ENCODE results near the gene TRIM7.
"Not testable (repeated sequence)": the region's sequence is repeated elsewhere in the genome, so short reads cannot be mapped to it uniquely, and the experiment has no call there.

The TRIM7 gene

DNA sequence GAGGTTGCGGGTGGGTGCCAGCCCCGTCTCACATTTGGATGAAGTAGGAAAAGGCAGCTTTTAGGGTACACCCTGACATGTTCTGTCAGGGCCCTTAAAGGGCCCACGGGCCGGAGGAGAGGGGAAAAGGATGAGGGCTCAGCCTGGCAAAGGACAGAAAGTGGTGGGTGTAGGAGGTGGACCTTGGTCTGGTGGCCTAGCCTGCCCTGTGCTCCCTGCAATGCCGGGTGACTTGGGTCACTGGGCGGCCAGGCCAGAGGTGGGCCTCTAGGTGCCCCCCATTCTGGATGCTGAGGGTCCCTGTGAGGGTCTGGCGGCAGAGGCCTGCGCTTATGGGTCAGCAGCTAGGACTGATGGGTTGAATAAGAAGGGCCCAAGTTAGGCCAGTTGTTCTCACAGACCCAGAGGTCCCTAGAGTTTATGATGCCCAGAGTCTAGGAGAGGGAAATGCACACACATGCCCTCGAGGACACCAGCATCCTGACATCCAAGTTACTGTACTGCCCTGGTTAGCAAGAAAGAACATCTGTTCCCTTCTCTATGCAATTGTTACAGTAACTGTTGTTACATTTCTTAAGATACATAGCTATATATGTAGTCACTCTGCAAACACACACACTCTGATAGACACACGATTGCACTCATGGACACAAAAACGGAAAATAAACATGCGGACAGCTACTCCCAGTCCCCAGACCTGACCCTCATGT is 12.5 kb downstream of the TRIM7 start:
- DNase-seq (ENCODE audit: low spot score): no peak

GRCh38 chr5:181191526-181192336 is 13.3 kb downstream of the TRIM7 start:
- DNase-seq (ENCODE audit: low spot score): peak; percentile 97

DNA sequence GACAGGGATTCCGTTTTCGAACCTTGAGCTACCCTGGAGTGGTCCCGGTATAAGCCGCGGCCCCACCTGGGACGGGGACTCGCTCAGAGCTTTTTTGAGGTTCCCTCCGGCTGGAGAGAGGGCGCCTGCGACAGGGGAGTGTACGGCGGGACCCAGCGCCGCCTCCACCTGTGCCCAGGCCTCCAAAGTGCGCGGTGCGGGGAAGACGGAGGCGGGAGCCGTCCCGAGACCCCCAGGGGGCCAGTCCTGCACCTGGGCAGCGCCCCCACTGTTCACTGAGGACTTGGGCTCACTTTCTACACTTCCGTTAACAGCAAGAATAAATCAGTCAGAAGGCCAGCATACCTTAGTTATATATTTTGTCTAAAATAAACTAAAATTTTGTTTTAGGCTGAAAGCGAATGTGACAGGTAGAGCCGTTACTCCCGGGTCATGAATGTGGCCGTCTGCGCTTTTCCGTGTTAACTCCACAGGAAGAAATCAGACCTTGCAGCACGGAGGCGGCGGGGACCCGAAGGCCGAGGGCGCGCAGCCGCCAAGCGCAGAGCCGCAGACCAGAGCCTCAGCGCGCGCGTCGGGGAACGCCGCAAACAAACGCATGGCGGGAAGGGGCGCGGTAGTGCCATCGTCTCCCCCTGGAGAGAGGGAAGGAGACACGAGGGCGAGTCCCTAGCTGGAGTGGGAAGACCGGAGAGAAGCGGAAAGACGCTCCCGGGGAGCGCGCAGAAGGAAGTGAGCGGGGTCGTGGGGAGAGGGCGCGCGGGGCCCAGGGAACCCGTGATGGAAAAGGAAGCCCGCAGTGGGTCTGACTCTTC is 14.1 kb downstream of the TRIM7 start:
- no peak for DNase-seq (ENCODE audit: low spot score)

GRCh38 chr5:181189962-181190710 is 14.9 kb downstream of the TRIM7 start:
- DNase-seq (ENCODE audit: low spot score): no peak

GRCh38 chr5:181189363-181189961 is 15.5 kb downstream of the TRIM7 start:
- DNase-seq (ENCODE audit: low spot score): peak; percentile 64

GRCh38 chr5:181188700-181189362 is 16.2 kb downstream of the TRIM7 start:
- DNase-seq (ENCODE audit: low spot score): peak; percentile 84

DNA sequence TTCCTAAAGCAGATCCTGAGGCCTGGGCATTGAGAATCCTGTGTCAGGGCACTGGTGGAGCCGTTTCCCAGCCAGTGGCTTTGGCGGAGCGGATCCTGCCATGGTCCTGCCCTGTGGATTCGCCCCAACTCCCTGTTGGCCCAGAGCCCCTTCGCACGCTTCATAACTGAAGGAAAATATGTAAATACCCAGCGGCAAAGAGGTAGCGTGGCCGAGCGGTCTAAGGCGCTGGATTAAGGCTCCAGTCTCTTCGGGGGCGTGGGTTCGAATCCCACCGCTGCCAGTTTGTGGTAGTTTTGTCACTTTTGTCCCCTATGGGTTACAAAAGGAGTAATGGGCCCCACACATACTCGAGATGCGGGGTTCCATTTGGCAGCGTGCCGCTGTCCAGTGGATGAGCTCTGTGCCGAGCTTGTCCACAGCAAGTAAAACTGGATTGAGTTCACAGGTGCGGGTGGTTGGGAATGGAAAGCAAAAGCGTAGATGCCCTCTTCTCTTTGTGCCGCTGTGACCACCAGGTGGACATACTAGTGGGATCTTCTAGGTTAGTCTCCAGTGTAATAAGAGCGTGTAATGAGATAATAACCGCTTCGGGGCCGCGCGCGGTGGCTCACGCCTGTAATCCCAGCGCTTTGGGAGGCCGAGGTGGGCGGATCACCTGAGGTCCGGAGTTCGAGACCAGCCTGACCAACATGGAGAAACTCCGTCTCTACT is 17.3 kb downstream of the TRIM7 start:
- DNase-seq (ENCODE audit: low spot score): peak; percentile 39

DNA sequence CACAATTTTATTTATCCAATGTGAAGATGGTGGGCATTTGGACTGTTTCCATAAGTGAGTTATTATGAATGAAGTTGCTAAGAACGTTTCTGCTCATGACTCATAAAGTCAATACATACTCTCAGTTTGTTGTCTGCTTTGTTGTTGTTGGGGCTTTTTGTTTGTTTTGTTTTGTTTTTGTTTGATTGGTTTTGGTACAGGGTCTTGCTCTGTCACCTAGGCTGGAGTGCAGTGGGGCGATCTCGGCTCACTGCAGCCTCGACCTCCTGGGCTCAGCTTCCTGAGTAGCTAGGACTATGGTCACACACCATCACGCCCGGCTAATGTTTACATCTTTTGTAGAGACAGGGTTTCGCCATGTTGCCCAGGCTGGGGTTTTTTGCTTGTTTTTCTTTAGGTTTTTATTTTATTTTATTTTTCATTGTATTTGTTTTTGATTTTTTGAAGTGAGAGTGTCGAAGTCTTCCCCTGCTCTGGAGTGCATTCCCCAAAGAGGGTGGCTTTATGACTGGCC is 18.0 kb downstream of the TRIM7 start:
- no peak for DNase-seq (ENCODE audit: low spot score)

- DNase-seq (ENCODE audit: low spot score): no peak
Observed at GRCh38 chr5:181186022-181186421, 19.0 kb downstream of the TRIM7 start.

DNA sequence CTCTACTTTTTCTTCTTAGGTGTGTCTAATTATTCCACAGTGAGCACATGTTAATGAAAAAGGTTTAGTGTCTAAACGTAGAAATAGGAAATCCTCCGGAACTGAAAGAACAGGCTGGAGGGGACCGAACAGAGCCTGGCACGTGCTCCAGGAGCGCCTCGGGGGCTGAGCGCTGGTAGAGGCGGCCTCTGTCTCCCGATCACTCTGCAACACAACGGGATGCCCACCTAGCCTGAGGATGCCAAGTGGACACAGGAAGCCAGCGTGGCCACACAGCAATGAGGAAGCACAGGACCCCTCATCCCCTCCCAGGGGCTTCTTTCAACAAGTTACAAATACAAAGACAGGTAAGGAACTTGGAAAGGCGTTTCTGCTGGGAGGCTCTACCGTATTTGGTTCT is 19.4 kb downstream of the TRIM7 start:
- DNase-seq (ENCODE audit: low spot score): no peak

- no peak for DNase-seq (ENCODE audit: low spot score)
Observed at GRCh38 chr5:181184845-181185216, 20.2 kb downstream of the TRIM7 start.

DNA sequence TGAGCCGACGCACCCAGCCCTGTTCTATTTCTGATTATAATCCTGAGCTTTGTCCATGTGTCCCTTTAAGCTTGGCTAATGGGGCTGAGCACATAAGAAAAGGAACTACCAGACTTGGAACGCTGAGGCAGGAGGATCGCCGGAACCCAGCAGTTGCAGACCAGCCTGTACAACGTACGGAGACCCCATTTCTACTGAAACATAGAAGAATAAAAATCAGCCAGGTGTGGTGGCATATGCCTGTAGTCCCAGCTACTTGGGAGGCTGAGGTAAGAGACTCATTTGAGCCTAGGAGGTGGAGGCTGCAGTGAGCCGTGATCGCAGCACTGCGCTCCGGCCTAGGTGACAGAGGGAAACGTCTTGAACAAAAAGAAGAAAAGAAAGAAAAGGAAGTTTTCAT is 22.3 kb downstream of the TRIM7 start:
- no peak for DNase-seq (ENCODE audit: low spot score)

DNA sequence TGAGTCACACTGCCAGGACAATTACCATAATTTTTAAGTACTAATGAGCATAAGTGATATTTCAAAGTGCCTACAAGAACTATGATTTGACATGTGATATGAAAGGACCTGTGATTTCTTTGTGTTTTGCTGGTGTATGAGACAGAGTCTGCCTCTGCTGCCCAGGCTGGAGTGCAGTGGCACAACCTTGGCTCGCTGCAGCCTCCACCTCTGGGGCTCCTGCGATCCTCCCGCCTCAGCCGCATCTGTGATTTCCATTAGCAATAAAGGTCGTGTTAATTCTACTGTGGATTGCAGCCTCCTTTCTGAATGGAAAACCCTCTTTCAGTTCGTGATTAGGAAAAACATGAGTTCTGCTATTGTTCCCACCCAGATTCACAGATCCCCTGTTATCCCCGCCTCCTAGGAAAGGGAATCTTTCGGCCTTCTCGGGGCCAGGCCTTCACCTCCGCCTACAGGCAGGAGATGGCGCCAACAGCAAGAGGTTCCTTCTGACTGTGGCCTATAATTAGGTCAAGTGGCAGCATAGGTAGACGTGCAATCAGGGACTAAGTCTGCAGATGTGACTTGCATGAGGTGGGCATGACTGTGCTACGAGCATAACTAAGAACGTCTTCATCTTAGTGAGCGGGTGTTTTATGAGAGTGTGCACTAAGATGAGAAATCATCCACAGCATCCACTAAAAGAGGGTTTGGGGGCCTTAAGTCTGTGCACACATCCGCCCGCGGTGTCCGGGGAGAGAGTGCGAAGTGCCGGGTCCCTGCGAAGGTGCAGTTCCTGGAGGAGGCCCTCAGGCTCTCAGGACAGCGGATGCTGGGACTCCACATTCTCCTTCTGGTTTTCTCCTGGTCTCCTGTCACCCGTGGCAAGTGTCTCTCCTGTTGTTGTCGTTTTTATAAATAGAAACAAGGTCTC is 23.1 kb downstream of the TRIM7 start:
- DNase-seq (ENCODE audit: low spot score): peak; percentile 75

DNA sequence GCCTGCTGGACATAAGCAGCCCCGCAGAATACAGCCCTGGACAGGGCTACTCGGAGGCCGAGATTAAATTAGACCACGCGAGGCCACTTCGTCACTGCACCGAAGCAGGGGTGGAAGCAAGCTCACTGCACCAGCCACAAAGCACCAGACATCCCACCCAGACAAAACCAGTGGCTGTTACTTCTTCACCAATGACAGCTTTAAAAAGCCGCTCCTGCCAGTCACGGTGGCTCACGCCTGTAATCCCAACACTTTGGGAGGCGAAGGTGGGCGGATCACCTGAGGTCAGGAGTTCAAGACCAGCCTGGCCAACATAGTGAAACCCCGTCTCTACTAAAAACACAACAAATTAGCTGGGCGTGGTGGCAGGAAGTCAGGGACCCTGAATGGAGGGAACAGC is 27.4 kb downstream of the TRIM7 start:
- not testable (repeated sequence) for DNase-seq (ENCODE audit: low spot score)

DNA sequence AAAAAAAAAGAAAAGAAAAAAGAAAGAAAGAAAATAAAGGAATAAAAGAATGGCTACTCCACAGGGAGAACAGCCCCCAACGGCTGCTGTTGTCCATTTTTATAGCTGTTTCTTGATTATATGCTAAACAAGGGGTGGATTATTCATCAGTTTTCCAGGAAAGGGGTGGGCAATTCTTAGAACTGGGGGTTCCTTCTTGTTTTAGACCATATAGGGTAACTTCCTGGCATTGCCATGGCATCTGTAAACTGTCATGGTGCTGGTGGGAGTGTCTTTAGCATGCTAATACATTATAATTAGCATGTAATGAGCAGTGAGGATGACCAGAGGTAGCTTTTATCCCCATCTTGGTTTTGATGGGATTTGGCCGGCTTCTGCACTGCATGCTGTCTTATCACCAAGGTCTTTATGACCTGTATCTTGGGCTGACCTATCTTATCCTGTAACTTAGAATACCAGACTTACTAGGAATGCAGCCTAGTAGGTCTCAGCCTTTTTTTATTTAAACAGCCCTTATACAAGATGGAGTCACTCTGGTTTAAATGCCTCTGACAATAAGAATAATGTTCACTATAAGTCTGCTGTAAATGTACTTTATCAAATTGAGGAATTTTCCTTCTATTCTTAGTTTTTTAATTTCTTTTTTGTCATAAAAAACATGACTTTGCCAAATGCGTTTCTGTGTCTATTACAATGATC is 28.6 kb downstream of the TRIM7 start:
- no peak for DNase-seq (ENCODE audit: low spot score)

GRCh38 chr5:181173420-181174342 is 31.3 kb downstream of the TRIM7 start:
- peak; percentile 44 for DNase-seq (ENCODE audit: low spot score)

- DNase-seq (ENCODE audit: low spot score): no peak
Observed at GRCh38 chr5:181173027-181173419, 32.0 kb downstream of the TRIM7 start.

Measured in CD4-positive, alpha-beta T cell treated with Interleukin-15 for 4 hours (primary cell).